Measurements from ENCODE around the gene SAMD8.

The SAMD8 gene

GRCh38 chr10:75067272-75067671 lies 44.2 kb upstream of the SAMD8 start:
- DNase-seq (ENCODE audit: extremely low read depth, low read depth) = no peak
- TF ChIP-seq CTCF (IDR thresholded peaks at IDR 0.05; ENCODE audit: low read depth, low read length, missing control alignments) = no peak
- no peak overlapping the region for H3K4me3 ChIP-seq (replicated peaks; ENCODE audit: low read depth, low read length)

- DNase-seq (ENCODE audit: extremely low read depth, low read depth) = no peak
- no peak for TF ChIP-seq CTCF (IDR thresholded peaks at IDR 0.05; ENCODE audit: low read depth, low read length, missing control alignments)
- H3K4me3 ChIP-seq (replicated peaks; ENCODE audit: low read depth, low read length) = no peak overlapping the region
These were observed 42.9 kb upstream of the SAMD8 start for GRCh38 chr10:75068523-75068922.

GRCh38 chr10:75070476-75070875 lies 41.0 kb upstream of the SAMD8 start:
- no peak for DNase-seq (ENCODE audit: extremely low read depth, low read depth)
- TF ChIP-seq CTCF (IDR thresholded peaks at IDR 0.05; ENCODE audit: low read depth, low read length, missing control alignments) = no peak
- no peak overlapping the region for H3K4me3 ChIP-seq (replicated peaks; ENCODE audit: low read depth, low read length)

GRCh38 chr10:75070961-75071428 lies 40.5 kb upstream of the SAMD8 start:
- no peak for TF ChIP-seq CTCF (IDR thresholded peaks at IDR 0.05; ENCODE audit: low read depth, low read length, missing control alignments)
- no peak for DNase-seq (ENCODE audit: extremely low read depth, low read depth)
- H3K4me3 ChIP-seq (replicated peaks; ENCODE audit: low read depth, low read length) = no peak overlapping the region

GRCh38 chr10:75071756-75072155 lies 39.7 kb upstream of the SAMD8 start:
- no peak for DNase-seq (ENCODE audit: extremely low read depth, low read depth)
- TF ChIP-seq CTCF (IDR thresholded peaks at IDR 0.05; ENCODE audit: low read depth, low read length, missing control alignments) = no peak
- H3K4me3 ChIP-seq (replicated peaks; ENCODE audit: low read depth, low read length) = no peak overlapping the region

- no peak for TF ChIP-seq CTCF (IDR thresholded peaks at IDR 0.05; ENCODE audit: low read depth, low read length, missing control alignments)
- H3K4me3 ChIP-seq (replicated peaks; ENCODE audit: low read depth, low read length) = no peak overlapping the region
- DNase-seq (ENCODE audit: extremely low read depth, low read depth) = no peak
These were observed 38.7 kb upstream of the SAMD8 start for GRCh38 chr10:75072727-75073126.

- H3K4me3 ChIP-seq (replicated peaks; ENCODE audit: low read depth, low read length) = no peak overlapping the region
- no peak for TF ChIP-seq CTCF (IDR thresholded peaks at IDR 0.05; ENCODE audit: low read depth, low read length, missing control alignments)
- no peak for DNase-seq (ENCODE audit: extremely low read depth, low read depth)
These were observed 38.0 kb upstream of the SAMD8 start for GRCh38 chr10:75073442-75073841.
